Posterior cingulate gyrus (tissue), 11 donors: ENCODE results near the gene RNPEPL1.
"Not testable (repeated sequence)": the region's sequence is repeated elsewhere in the genome, so short reads cannot be mapped to it uniquely, and the experiment has no call there.

Source experiments
- DNase-seq, 10 donors: peaks; one replicate each; pipeline versions ENCODE4 v3.0.0 to v3.0.0-alpha.2; 2020 to 2021; ENCODE audit warnings: mixed read lengths in 3 of 10
- intact Hi-C: fragments of 100-400 bp; cut with DNase I; formaldehyde crosslinking; loops from one replicate; pipeline ENCODE4 v1.15.1; 2023

RNPEPL1 gene

DNA sequence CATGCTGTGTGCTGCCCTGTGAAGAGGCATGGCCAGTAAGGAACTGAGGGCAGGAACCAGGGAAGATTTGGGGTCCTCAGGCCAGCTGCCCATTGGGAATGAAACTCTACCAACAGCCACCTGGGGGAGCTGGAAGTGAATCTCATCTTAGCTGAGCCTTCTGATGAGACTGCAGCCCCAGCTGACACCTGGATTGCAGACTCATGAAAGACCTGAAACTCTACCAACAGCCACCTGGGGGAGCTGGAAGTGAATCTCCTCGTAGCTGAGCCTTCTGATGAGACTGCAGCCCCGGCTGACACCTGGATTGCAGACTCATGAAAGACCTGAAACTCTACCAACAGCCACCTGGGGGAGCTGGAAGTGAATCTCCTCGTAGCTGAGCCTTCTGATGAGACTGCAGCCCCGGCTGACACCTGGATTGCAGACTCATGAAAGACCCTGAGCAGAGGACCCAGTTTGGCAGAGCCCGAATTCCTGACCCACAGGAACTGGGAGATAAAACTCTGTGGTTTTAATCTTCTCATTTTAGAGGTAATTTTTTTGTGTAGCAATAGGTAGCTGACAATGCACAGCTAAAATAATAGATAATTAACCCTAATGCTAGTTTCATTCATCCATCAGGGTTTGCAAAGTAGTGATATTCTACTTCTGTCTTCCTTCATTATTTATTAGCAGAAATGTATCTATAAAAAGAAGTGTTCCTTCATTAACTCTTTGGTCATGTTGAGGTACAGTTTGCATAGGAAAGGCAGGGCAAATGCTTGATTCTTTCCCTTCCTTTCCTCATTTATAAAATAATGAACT, 48.8 kb downstream of the RNPEPL1 start:
- intact Hi-C loops, result not testable (repeated sequence)
- peak in 2 of 10 donors; percentile 12 to 15 for DNase-seq

- peak in 1 of 10 donors; percentile 17 for DNase-seq
Observed at GRCh38 chr2:240618776-240619175, 50.5 kb downstream of the RNPEPL1 start.

DNA sequence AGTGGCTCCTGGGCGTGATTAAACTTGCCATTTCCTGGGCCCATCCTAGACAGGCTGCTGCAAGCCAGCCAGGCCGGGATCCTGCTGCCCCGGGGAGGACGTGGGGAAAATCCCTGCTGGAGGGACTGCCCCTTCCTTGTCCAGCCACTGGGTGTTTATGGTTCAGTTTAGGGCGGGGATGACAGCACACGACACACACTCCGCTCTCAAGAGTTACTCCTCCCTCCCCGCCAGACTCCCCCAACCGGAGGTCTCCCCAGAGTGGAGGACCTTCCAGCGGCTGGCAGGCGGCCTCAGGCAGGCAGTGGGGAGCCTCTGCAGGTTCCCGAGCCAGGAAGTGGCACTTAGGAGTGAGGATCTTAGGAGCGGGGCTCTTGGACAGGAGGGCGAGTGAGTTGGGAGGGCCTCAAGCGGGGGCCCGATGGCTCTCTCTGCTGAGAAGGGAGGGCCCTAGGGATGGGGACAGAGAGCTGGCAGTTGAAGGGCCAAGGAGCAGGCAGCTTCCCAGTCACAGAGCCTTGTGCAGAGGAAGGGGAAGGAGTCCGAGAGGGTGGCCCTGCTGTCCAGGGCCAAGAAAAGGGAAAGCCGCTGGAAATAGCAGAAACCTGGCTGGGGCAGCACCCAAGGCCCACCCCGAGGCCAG, 51.3 kb downstream of the RNPEPL1 start:
- DNase-seq, result peak in 5 of 10 donors; percentile 3 to 49 (median 39)
- intact Hi-C loops, result no loop called here

More at GRCh38 chr2:240618776-240619175, 50.5 kb downstream of the RNPEPL1 start:
- intact Hi-C loops, result no loop called here

GRCh38 chr2:240620149-240620731, 52.0 kb downstream of the RNPEPL1 start:
- intact Hi-C loops, result no loop called here
- DNase-seq, result peak in 7 of 10 donors; percentile 2 to 73 (median 7)

DNA sequence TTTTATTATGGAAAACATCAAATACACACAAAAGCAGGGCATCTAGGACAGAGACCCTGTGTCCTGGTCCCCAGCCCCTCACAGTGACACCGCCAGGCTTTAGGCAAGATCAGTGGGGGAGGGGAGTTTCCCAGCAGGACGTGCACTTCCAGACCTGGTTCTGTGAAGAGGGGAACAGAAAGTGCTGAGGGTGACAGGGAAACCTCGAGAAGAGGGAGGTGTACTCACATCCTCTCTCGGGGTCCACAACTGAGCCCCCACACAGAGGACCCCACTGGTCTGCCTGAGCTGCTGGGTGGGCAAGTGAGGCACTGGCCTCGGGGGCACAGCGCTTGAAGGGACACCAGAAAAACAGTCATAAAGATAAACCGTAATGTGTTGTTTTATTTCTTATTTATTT, 52.6 kb downstream of the RNPEPL1 start:
- intact Hi-C loops, result no loop called here
- peak in 6 of 10 donors; percentile 4 to 76 (median 20) for DNase-seq

DNA sequence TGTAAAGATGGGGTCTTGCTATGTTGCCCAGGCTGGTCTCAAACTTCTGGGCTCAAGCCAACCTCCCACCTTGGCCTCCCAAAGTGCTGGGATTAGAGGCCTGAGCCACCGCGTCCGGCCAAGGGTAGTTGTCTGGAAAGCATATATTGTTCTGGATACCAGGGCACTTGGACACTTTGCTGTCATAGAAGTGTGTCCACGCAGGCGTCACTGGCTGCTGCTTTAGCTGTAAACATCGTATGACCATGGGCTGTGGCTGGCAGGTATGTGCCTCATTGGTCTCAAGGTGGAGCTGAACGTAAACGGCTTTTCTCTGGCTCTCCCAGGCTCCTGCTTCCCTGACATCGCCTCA, 53.8 kb downstream of the RNPEPL1 start:
- peak in 6 of 10 donors; percentile 1 to 52 (median 24) for DNase-seq
- intact Hi-C loops, result no loop called here

DNA sequence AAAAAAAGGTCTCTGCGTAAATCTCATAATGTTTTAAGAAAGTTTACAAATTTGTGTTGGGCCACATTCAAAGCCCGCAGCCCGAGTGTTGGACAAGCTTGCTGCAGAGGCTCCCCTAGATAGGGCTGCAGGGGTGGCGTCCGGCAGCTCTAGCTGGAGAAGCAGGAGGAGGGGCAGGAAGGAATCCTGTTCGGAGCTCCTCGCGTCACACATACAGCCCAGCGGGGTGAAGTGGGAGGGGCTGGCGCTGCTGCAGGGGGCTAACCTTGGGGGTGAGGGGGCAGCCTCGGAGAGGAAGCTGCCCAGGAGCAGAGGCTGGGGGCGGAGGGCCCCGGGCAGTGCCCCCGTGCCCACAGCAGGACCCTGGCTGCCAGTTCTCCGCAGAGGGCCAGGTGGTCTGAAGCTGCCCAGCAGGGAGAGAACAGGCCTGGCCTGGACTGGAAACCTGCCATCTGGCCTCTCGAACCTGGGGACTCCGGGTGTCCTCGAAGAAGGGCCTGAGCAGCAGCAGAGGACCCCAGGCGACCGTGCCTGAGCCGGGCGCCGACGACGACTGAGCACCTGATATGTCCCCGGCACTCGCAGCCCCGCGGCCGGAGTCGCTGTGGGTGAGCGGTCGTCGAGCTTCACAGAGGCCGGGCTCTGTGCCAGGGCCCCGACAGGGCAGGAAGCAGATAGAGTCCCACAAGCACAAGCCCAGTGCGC, 54.4 kb downstream of the RNPEPL1 start:
- intact Hi-C loops, result no loop called here
- peak in 7 of 10 donors; percentile 4 to 86 (median 27) for DNase-seq

- intact Hi-C loops, result no loop called here
- DNase-seq, result peak in 7 of 10 donors; percentile 2 to 55 (median 8)
Observed at GRCh38 chr2:240623531-240624010, 55.3 kb downstream of the RNPEPL1 start.

- DNase-seq, result peak in 7 of 10 donors; percentile 3 to 79 (median 21)
- intact Hi-C loops, result no loop called here
Observed at GRCh38 chr2:240624011-240624949, 56.0 kb downstream of the RNPEPL1 start.

GRCh38 chr2:240624950-240625621, 56.8 kb downstream of the RNPEPL1 start, which contains the start of gene GPR35:
Gene GPR35 (plus strand): TSS chr2:240625480. CDS start chr2:240629953, 4,473 bp downstream.
- peak in 9 of 10 donors; percentile 2 to 89 (median 24) for DNase-seq

DNA sequence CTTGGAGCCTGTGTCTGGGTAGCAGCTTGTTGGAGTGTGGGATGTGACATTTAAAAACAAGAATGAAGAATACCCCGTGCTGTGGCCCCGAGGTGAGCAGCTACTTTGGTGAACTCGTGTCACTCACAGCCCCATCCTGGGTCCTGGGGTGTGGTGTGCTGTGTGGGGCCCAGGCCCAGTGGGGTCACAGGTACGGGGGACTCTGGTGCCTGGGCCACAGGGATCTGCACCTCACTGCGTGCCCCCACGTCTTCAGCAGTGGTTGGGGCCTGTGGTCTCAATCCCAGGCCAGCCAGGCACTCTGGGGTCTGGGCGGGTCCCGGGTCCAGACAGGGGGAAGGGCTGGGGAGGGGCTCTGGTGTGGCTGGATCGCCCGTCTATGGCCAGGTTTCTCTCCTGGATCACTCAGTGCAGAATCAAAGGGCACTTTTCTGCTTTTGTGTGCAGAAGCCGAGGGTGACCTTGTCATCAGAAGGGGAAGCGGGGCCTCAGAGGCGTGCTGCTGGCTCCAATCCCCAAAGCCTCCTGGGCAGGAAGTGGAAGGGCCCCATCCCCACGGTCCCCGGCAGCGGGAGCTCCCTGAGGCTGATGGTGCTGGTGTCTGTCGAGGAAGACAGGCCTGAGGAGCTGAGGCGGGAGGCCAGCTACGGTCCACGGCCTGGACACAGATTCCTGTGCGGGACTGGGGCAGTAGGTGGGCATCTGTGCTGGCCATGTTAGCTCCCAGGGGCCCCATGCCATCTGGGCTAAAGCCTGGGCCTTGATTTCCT, 58.4 kb downstream of the RNPEPL1 start:
- peak in 7 of 10 donors; percentile 1 to 83 (median 24) for DNase-seq

More at GRCh38 chr2:240624950-240625621, 56.8 kb downstream of the RNPEPL1 start, which contains the start of gene GPR35:
- intact Hi-C loops, result no loop called here

GRCh38 chr2:240627736-240628506, 59.6 kb downstream of the RNPEPL1 start:
- peak in 4 of 10 donors; percentile 7 to 65 (median 38) for DNase-seq
- intact Hi-C loops, result no loop called here

More for the DNA sequence above, 58.4 kb downstream of the RNPEPL1 start:
- intact Hi-C loops, result no loop called here

DNA sequence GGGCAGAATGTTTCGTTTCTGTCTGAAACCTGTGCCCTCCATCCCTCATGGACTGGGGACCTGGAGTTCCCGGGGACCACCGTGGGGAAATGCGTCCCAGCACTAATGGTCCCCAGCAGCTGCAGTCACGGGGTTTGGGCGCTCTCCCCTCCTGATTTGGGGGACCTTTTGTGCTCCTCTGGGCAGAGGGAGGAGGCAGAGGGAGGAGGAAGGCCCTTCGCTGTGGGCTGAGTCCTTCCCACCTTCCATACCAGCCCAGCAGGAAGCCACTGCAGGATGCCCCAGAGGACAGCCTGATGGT, 60.2 kb downstream of the RNPEPL1 start:
- peak in 4 of 10 donors; percentile 2 to 40 (median 18) for DNase-seq
- intact Hi-C loops, result no loop called here

GRCh38 chr2:240628808-240629618, 60.7 kb downstream of the RNPEPL1 start:
- DNase-seq, result peak in 5 of 10 donors; percentile 2 to 81 (median 25)
- intact Hi-C loops, result no loop called here

DNA sequence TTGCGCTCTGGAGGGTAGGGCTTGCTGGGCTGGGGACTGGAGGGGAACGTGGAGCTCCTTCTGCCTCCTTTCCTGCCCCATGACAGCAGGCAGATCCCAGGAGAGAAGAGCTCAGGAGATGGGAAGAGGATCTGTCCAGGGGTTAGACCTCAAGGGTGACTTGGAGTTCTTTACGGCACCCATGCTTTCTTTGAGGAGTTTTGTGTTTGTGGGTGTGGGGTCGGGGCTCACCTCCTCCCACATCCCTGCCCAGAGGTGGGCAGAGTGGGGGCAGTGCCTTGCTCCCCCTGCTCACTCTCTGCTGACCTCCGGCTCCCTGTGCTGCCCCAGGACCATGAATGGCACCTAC, 61.3 kb downstream of the RNPEPL1 start:
- peak in 1 of 10 donors; percentile 13 for DNase-seq
- intact Hi-C loops, result no loop called here
